ENCODE results near the gene RD3L. TPM values are rescaled to one million over a fixed set of nuclear protein-coding genes. Genes with fewer than 3 reads are reported as not detected.

Gene RD3L
- total RNA-seq, 1 donor from 2014 or later, result not detected

- no peak for TF ChIP-seq CTCF (conservative IDR thresholded peaks at IDR 0.05; ENCODE audit: low read depth, low read length)
- DNase-seq (ENCODE audit: low read depth), result no peak
- no peak overlapping the region for H3K4me3 ChIP-seq (ENCODE audit: low read depth, low read length)
Measured at GRCh38 chr14:103890821-103891666, 51.3 kb downstream of the RD3L start.

Other genes with a start within 250 kb of the RD3L start
- gene XRCC3, start 227.1 kb downstream of the RD3L start, total RNA-seq, result 32.5 and 55.0 TPM in 2 replicates
- gene ZFYVE21, start 226.7 kb downstream of the RD3L start, total RNA-seq, result 74.1 and 110 TPM in 2 replicates
- 6.4 and 11.1 TPM in 2 replicates for gene PPP1R13B, start 95.0 kb downstream of the RD3L start, total RNA-seq
- gene TDRD9, start 14.1 kb downstream of the RD3L start, total RNA-seq, result 0.29 and 2.7 TPM in 2 replicates
- gene ASPG, start 143.2 kb upstream of the RD3L start, total RNA-seq, result not detected in 2 replicates
- gene KIF26A, start 196.1 kb upstream of the RD3L start, total RNA-seq, result 0.46 and 0.87 TPM in 2 replicates

All from epithelial cell of proximal tubule (primary cell).